ENCODE measurements around the gene ST3GAL2.

DNA sequence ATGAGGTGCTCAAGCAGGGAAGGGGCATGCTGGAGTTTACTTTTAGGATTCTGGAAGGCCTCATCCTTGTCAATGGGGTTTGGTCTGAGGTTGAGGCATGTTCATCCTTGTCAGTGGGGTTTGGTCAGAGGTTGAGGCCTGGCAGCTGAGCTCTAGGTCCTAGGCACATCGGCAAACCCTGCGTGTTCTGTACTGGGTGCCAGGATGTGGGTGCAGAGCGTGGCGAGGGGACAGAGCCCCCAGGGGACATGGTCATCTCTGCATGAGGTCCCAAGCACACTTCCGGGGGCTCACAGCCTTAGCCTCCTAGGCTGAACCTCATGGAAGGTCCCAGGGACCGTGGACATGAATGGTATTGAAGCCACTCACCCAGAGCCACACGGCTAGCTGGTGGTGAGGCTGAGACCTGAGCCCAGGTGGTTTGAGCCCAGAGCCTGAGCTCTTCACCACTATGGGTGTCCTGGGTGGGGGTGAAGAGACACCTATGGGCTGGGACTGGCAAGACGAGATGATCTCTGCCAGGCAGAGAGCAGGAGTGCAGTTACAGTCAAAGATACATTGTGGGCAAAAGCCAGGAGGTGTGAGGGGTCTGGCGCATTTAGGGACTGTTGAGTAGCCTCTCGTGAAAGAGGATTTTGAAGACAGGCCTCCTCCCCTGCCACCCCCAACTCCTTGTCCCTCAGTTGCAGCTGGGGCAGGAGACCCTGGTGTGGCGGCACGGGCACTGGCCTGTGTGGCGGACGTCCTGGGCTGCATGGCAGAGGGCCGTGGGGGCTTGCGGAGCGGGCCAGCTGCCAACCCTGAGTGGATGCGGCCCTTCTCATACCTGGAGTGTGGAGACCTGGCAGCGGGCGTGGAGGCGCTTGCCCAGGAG is 34.8 kb upstream of the ST3GAL2 start:
- TF ChIP-seq EP300 (IDR thresholded peaks at IDR 0.05; ENCODE audit: borderline replicate concordance), result no peak
- no peak for TF ChIP-seq YY1 (IDR thresholded peaks at IDR 0.05; ENCODE audit: low read depth)
- TF ChIP-seq ZBTB7A (IDR thresholded peaks at IDR 0.05; ENCODE audit: low read depth), result no peak
- TF ChIP-seq, protein P1, sequence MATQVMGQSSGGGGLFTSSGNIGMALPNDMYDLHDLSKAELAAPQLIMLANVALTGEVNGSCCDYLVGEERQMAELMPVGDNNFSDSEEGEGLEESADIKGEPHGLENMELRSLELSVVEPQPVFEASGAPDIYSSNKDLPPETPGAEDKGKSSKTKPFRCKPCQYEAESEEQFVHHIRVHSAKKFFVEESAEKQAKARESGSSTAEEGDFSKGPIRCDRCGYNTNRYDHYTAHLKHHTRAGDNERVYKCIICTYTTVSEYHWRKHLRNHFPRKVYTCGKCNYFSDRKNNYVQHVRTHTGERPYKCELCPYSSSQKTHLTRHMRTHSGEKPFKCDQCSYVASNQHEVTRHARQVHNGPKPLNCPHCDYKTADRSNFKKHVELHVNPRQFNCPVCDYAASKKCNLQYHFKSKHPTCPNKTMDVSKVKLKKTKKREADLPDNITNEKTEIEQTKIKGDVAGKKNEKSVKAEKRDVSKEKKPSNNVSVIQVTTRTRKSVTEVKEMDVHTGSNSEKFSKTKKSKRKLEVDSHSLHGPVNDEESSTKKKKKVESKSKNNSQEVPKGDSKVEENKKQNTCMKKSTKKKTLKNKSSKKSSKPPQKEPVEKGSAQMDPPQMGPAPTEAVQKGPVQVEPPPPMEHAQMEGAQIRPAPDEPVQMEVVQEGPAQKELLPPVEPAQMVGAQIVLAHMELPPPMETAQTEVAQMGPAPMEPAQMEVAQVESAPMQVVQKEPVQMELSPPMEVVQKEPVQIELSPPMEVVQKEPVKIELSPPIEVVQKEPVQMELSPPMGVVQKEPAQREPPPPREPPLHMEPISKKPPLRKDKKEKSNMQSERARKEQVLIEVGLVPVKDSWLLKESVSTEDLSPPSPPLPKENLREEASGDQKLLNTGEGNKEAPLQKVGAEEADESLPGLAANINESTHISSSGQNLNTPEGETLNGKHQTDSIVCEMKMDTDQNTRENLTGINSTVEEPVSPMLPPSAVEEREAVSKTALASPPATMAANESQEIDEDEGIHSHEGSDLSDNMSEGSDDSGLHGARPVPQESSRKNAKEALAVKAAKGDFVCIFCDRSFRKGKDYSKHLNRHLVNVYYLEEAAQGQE (IDR thresholded peaks at IDR 0.05; ENCODE audit: low read depth), result no peak
- no peak for TF ChIP-seq TEAD4 (IDR thresholded peaks at IDR 0.05)
- no peak for TF ChIP-seq FOXM1 (IDR thresholded peaks at IDR 0.05; ENCODE audit: borderline replicate concordance, low read depth)
- no peak for TF ChIP-seq MAX (IDR thresholded peaks at IDR 0.05)
- TF ChIP-seq NFIC (IDR thresholded peaks at IDR 0.05), result no peak
